Lower lobe of right lung (tissue), 2 donors: ENCODE data around the gene RHBDD1. TPM values are rescaled to one million over a fixed set of nuclear protein-coding genes. Genes with fewer than 3 reads are reported as not detected.

Experiments used
- ATAC-seq, 2 donors: fragments of 200-7000 bp; cut with Tn5 transposase; one replicate each; pipeline ENCODE4 v1.9.1; 2020 to 2022; ENCODE audit warnings: mild to moderate bottlenecking in 2 of 2, moderate library complexity in 2 of 2
- DNase-seq: peaks from one replicate; pipeline ENCODE4 v3.0.0-alpha.2; 2020
- H3K27ac ChIP-seq: fragments of 200-600 bp; one replicate; pipeline ENCODE4 v1.8.0; 2022
- H3K27me3 ChIP-seq: fragments of 200-600 bp; one replicate; pipeline ENCODE4 v1.8.0; 2022; ENCODE audit warnings: low read depth
- H3K36me3 ChIP-seq: fragments of 200-600 bp; one replicate; pipeline ENCODE4 v1.8.0; 2022; ENCODE audit warnings: mild to moderate bottlenecking
- H3K4me1 ChIP-seq: fragments of 200-600 bp; one replicate; pipeline ENCODE4 v1.8.0; 2022
- H3K4me3 ChIP-seq: fragments of 200-600 bp; one replicate; pipeline ENCODE4 v1.8.0; 2022; ENCODE audit warnings: mild to moderate bottlenecking
- H3K9me3 ChIP-seq: fragments of 200-600 bp; one replicate; pipeline ENCODE4 v1.8.0; 2022
- intact Hi-C: fragments of 100-400 bp; cut with DNase I; formaldehyde crosslinking; loops from one replicate; pipeline ENCODE4 v1.11.0; 2022
- total RNA-seq: library from RNA; stranded (reverse); fragmentation: NEBNext Ultra II Directional; extraction: Animal tissue kit (Norgen Biotek cat#: 25700); gene quantifications from one replicate; pipeline ENCODE4 v1.2.1, GENCODE V29; 2021
- TF ChIP-seq, protein P1 (sequence below): fragments of 200-600 bp; IDR thresholded peaks from one replicate; pipeline ENCODE4 v1.8.0; 2022; ENCODE audit warnings: antibody characterized with exemption, mild to moderate bottlenecking
- donor health status: DM: no; HTN: yes; CAD: no; lungs with severe emphysema.

The RHBDD1 gene
- total RNA-seq, 1 donor from 2014 or later = 42.2 TPM

GRCh38 chr2:227004482-227004881 is 168.6 kb downstream of the RHBDD1 start:
- ATAC-seq (no peak), DNase-seq (no peak)
- Histone ChIP-seq H3K36me3 (no peaks in the 10 kb centered on the region), H3K4me3 (no peak overlapping the region), H3K27ac (no peak overlapping the region), H3K9me3 (no peaks in the 10 kb centered on the region), H3K27me3 (no peaks in the 10 kb centered on the region), H3K4me1 (no peaks in the 10 kb centered on the region)
- intact Hi-C loops = no loop called here
- TF ChIP-seq, protein P1, sequence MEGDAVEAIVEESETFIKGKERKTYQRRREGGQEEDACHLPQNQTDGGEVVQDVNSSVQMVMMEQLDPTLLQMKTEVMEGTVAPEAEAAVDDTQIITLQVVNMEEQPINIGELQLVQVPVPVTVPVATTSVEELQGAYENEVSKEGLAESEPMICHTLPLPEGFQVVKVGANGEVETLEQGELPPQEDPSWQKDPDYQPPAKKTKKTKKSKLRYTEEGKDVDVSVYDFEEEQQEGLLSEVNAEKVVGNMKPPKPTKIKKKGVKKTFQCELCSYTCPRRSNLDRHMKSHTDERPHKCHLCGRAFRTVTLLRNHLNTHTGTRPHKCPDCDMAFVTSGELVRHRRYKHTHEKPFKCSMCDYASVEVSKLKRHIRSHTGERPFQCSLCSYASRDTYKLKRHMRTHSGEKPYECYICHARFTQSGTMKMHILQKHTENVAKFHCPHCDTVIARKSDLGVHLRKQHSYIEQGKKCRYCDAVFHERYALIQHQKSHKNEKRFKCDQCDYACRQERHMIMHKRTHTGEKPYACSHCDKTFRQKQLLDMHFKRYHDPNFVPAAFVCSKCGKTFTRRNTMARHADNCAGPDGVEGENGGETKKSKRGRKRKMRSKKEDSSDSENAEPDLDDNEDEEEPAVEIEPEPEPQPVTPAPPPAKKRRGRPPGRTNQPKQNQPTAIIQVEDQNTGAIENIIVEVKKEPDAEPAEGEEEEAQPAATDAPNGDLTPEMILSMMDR = no peak

- TF ChIP-seq, protein P1 = no peak
- no peak overlapping the region for H3K4me3 ChIP-seq
- H3K4me1 ChIP-seq = no peaks in the 10 kb centered on the region
- no peaks in the 10 kb centered on the region for H3K9me3 ChIP-seq
- H3K27ac ChIP-seq = no peak overlapping the region
- ATAC-seq (no peak), DNase-seq (no peak)
- no peaks in the 10 kb centered on the region for H3K27me3 ChIP-seq
- H3K36me3 ChIP-seq = no peaks in the 10 kb centered on the region
- intact Hi-C loops = no loop called here
Observed at GRCh38 chr2:227006189-227006897, 170.5 kb downstream of the RHBDD1 start.

DNA sequence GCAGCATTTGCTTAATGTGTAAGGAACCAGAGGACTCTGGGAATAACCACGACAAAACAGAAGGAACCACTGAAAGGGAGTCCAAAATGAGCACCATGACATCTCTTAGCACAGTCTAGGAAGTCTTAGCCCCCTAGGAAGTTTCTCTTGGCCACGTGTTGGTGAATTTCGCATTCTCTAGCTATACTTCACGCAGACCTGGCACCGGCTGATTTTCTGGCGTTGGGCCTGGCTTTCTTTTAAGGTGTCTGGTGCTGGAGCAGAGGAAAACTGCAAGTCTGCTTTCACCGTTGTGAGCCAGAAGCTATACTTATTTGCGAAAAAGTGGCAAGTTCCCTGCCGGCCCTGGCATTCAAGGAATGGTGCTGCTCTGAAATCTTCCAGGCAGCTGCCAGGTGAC is 171.3 kb downstream of the RHBDD1 start:
- H3K4me1 ChIP-seq = no peaks in the 10 kb centered on the region
- TF ChIP-seq, protein P1 = no peak
- no peak overlapping the region for H3K27ac ChIP-seq
- ATAC-seq (no peak), DNase-seq (no peak)
- H3K27me3 ChIP-seq = no peaks in the 10 kb centered on the region
- H3K9me3 ChIP-seq = no peaks in the 10 kb centered on the region
- H3K4me3 ChIP-seq = no peak overlapping the region
- intact Hi-C loops = no loop called here
- H3K36me3 ChIP-seq = no peaks in the 10 kb centered on the region

GRCh38 chr2:227007940-227008339 is 172.1 kb downstream of the RHBDD1 start:
- Histone ChIP-seq H3K27ac (no peak overlapping the region), H3K36me3 (no peaks in the 10 kb centered on the region), H3K27me3 (no peaks in the 10 kb centered on the region), H3K4me3 (no peak overlapping the region), H3K9me3 (no peaks in the 10 kb centered on the region), H3K4me1 (no peaks in the 10 kb centered on the region)
- ATAC-seq (peak in 1 of 2 donors; percentile 25), DNase-seq (no peak)
- TF ChIP-seq, protein P1 = no peak
- intact Hi-C loops = no loop called here

GRCh38 chr2:227010433-227010832 is 174.6 kb downstream of the RHBDD1 start:
- Histone ChIP-seq H3K27me3 (no peaks in the 10 kb centered on the region), H3K9me3 (no peaks in the 10 kb centered on the region), H3K4me1 (no peaks in the 10 kb centered on the region), H3K4me3 (no peak overlapping the region), H3K27ac (no peak overlapping the region), H3K36me3 (no peaks in the 10 kb centered on the region)
- intact Hi-C loops = no loop called here
- ATAC-seq (peak; percentile 54 to 55), DNase-seq (no peak)
- TF ChIP-seq, protein P1 = no peak
